GM12891 (cell line): ENCODE data around the gene KNL1.
A peak's percentile ranks its signal among the peaks of the same experiment; 100 is the strongest.

ENCODE experiments used
- DNase-seq: peaks from one replicate; pipeline ENCODE4 v3.0.0; 2011; ENCODE audit warnings: low spot score; ENCODE audit not compliant: insufficient read length
- FAIRE-seq: peaks from 2 replicates; lab custom pipeline; 2011; peaks lifted over from hg19 to GRCh38; lab: Jason Lieb, UNC
- PAX5 ChIP-seq: IDR thresholded peaks from 2 replicates; pipeline ENCODE4 v1.6.1; 2011; ENCODE audit warnings: low read length, moderate library complexity, mild to moderate bottlenecking; ENCODE audit not compliant: insufficient read depth, severe bottlenecking
- POLR2A ChIP-seq: IDR thresholded peaks from 2 replicates; pipeline ENCODE4 v1.6.1; 2011; ENCODE audit warnings: low read depth, low read length, control low read depth
- POLR2AphosphoS5 ChIP-seq: IDR thresholded peaks from 2 replicates; pipeline ENCODE4 v1.6.1; 2011; ENCODE audit warnings: low read depth, low read length, control low read depth
- POU2F2 ChIP-seq: IDR thresholded peaks from 2 replicates; pipeline ENCODE4 v1.6.1; 2011; ENCODE audit warnings: low read depth, mild to moderate bottlenecking, control low read depth, low read length, moderate library complexity
- SPI1 ChIP-seq: IDR thresholded peaks from 2 replicates; pipeline ENCODE4 v1.6.1; 2011; ENCODE audit warnings: low read depth, low read length, control low read depth
- TAF1 ChIP-seq: IDR thresholded peaks from 2 replicates; pipeline ENCODE4 v1.6.1; 2011; ENCODE audit warnings: low read depth, low read length, control low read depth

Gene KNL1

GRCh38 chr15:40600956-40601355 is 6.9 kb downstream of the KNL1 start:
- DNase-seq (no peak), FAIRE-seq (no peak)
- TF ChIP-seq POLR2A (no peak), PAX5 (no peak), TAF1 (no peak), POLR2AphosphoS5 (no peak), SPI1 (no peak), POU2F2 (no peak)

GRCh38 chr15:40603935-40604334 is 9.9 kb downstream of the KNL1 start:
- TF ChIP-seq POU2F2 (no peak), PAX5 (no peak), TAF1 (no peak), POLR2A (no peak), SPI1 (no peak), POLR2AphosphoS5 (no peak)
- FAIRE-seq (no peak), DNase-seq (no peak)

- DNase-seq (no peak), FAIRE-seq (no peak)
- TF ChIP-seq POU2F2 (no peak), SPI1 (no peak), POLR2A (no peak), PAX5 (no peak), POLR2AphosphoS5 (no peak), TAF1 (no peak)
Measured at GRCh38 chr15:40613080-40613479, 19.0 kb downstream of the KNL1 start.

GRCh38 chr15:40618023-40618422 is 24.0 kb downstream of the KNL1 start:
- DNase-seq, result no peak
- no peak for FAIRE-seq
- TF ChIP-seq TAF1, result no peak

- TF ChIP-seq SPI1, result no peak
- no peak for TF ChIP-seq PAX5
- TF ChIP-seq POU2F2, result no peak
- no peak for TF ChIP-seq POLR2AphosphoS5
- no peak for TF ChIP-seq TAF1
- no peak for TF ChIP-seq POLR2A
- FAIRE-seq, result peak; percentile 26
- no peak for DNase-seq
Measured at GRCh38 chr15:40618906-40619305, 24.9 kb downstream of the KNL1 start.

- TF ChIP-seq POU2F2, result no peak
- TF ChIP-seq TAF1, result no peak
- no peak for TF ChIP-seq PAX5
- TF ChIP-seq POLR2A, result no peak
- TF ChIP-seq SPI1, result no peak
- TF ChIP-seq POLR2AphosphoS5, result no peak
- DNase-seq (no peak), FAIRE-seq (no peak)
Measured at GRCh38 chr15:40623361-40623760, 29.3 kb downstream of the KNL1 start.

- TF ChIP-seq POLR2AphosphoS5 (no peak), POLR2A (no peak), PAX5 (no peak), TAF1 (no peak), POU2F2 (no peak), SPI1 (no peak)
- FAIRE-seq (no peak), DNase-seq (no peak)
Measured at GRCh38 chr15:40630313-40630712, 36.3 kb downstream of the KNL1 start.

GRCh38 chr15:40633178-40633577 is 39.1 kb downstream of the KNL1 start:
- DNase-seq, result no peak
- no peak for TF ChIP-seq POU2F2
- TF ChIP-seq PAX5, result no peak
- TF ChIP-seq TAF1, result no peak
- TF ChIP-seq SPI1, result no peak
- TF ChIP-seq POLR2A, result no peak
- no peak for TF ChIP-seq POLR2AphosphoS5
- FAIRE-seq, result no peak

GRCh38 chr15:40637221-40637745 is 43.2 kb downstream of the KNL1 start:
- no peak for DNase-seq
- TF ChIP-seq POU2F2 (no peak), PAX5 (no peak), POLR2AphosphoS5 (no peak), POLR2A (no peak), SPI1 (no peak), TAF1 (no peak)
- FAIRE-seq, result no peak

- no peak for DNase-seq
- TF ChIP-seq PAX5, result no peak
- no peak for TF ChIP-seq POLR2AphosphoS5
- TF ChIP-seq TAF1, result no peak
- TF ChIP-seq SPI1, result no peak
- TF ChIP-seq POU2F2, result no peak
- no peak for TF ChIP-seq POLR2A
- no peak for FAIRE-seq
Measured at GRCh38 chr15:40639677-40640076, 45.6 kb downstream of the KNL1 start.
